Measurements from ENCODE around the gene KRT6A. TPM values are rescaled to one million over a fixed set of nuclear protein-coding genes. Genes with fewer than 3 reads are reported as not detected.

KRT6A gene
- total and polyA plus RNA-seq, 10 of the 15 experiments (the other 5 are each of a cell fraction or from before 2014, with no cell fraction given), result 0.96 TPM; not detected in 9

DNA sequence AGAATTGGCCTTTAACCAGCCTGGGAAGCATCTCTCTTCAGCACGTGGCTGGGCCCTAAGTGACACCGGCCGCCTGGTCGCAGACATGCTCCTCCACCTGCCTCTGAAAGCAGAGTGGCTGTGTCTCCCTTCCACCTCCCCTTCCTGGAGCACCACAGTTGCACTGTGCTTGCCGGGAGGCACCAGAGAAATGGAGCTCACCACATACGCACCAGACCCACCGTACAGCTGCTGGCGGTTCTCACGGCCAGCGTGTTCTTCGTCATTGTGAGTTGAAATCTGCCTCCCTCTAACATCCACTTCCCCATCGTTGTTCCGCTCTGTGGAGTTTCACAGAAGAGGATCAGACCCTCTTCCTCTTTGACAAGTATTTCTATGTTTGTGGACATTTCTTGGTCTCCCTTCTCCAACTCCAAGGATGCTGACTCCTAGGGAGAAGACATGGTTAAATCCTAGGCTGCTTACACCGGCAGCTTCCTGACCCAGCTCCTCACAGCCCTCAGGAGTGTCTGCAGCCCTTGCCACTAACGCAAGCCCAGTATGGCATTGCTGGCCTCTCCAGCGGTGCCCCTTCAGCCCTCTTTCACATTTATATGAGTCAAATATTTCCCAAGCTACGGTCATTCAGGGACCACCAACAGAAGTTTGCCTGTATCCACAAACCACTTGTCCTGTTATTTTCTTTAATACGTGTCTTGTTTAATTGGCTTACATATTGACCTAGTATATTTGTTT, 38.7 kb upstream of the KRT6A start:
- no peak for DNase-seq (ENCODE audit: low read depth, low spot score)
- Histone ChIP-seq H3K27ac (ENCODE audit: control insufficient read depth, insufficient read depth) (no peak overlapping the region), H2AFZ (ENCODE audit: control insufficient read depth, low read depth, low read length) (no peak overlapping the region), H3K4me1 (ENCODE audit: control insufficient read depth, insufficient read depth, low read length) (no peaks in the 10 kb centered on the region), H3K4me3 (no peak overlapping the region), H3K27me3 (replicated peaks in 1 of 2; ENCODE audit: control insufficient read depth in 2 of 2, insufficient read depth in 2 of 2, low read length in 1 of 2) (peaks cover 0 to 2% of the 10 kb centered on the region in 2 experiments; a peak in 1 of 4 replicates), H3K9me3 (replicated peaks; ENCODE audit: control insufficient read depth, insufficient read depth, low read length) (no peaks in the 10 kb centered on the region), H3K79me2 (ENCODE audit: control insufficient read depth, insufficient read depth, low read length) (no peaks in the 10 kb centered on the region), H3K4me2 (ENCODE audit: control insufficient read depth, insufficient read depth) (no peak overlapping the region), H3K9ac (ENCODE audit: control insufficient read depth, insufficient read depth, low read length) (no peak overlapping the region), H4K20me1 (ENCODE audit: control insufficient read depth, insufficient read depth) (no peaks in the 10 kb centered on the region), H3K36me3 (ENCODE audit: control insufficient read depth in 2 of 2, insufficient read depth in 2 of 2, low read length in 1 of 2) (no peaks in the 10 kb centered on the region)
- ATAC-seq, result no peak
- POLR2A ChIA-PET, result no interaction called here
- intact Hi-C loops (cut with micrococcal nuclease; ENCODE audit: unreplicated experiment) (no loop called here), in situ Hi-C loops (cut with MboI) (no loop called here)
- SMC1A ChIA-PET (ENCODE audit: uncharacterized antibody, unreplicated experiment), result no interaction called here
- FAIRE-seq, result no peak
- CTCF ChIA-PET, result no interaction called here
- RAD21 ChIA-PET (ENCODE audit: unreplicated experiment), result no interaction called here
- TF ChIP-seq, protein P1, sequence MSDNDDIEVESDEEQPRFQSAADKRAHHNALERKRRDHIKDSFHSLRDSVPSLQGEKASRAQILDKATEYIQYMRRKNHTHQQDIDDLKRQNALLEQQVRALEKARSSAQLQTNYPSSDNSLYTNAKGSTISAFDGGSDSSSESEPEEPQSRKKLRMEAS (IDR thresholded peaks at IDR 0.05; ENCODE audit: low read depth, low read length), result no peak
- TF ChIP-seq, protein P2, sequence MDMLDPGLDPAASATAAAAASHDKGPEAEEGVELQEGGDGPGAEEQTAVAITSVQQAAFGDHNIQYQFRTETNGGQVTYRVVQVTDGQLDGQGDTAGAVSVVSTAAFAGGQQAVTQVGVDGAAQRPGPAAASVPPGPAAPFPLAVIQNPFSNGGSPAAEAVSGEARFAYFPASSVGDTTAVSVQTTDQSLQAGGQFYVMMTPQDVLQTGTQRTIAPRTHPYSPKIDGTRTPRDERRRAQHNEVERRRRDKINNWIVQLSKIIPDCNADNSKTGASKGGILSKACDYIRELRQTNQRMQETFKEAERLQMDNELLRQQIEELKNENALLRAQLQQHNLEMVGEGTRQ (IDR thresholded peaks at IDR 0.05; ENCODE audit: borderline replicate concordance, low read depth, low read length), result no peak
- TF ChIP-seq NFIC (IDR thresholded peaks at IDR 0.05; ENCODE audit: low read depth, low read length), result no peak
- TF ChIP-seq, protein P3, sequence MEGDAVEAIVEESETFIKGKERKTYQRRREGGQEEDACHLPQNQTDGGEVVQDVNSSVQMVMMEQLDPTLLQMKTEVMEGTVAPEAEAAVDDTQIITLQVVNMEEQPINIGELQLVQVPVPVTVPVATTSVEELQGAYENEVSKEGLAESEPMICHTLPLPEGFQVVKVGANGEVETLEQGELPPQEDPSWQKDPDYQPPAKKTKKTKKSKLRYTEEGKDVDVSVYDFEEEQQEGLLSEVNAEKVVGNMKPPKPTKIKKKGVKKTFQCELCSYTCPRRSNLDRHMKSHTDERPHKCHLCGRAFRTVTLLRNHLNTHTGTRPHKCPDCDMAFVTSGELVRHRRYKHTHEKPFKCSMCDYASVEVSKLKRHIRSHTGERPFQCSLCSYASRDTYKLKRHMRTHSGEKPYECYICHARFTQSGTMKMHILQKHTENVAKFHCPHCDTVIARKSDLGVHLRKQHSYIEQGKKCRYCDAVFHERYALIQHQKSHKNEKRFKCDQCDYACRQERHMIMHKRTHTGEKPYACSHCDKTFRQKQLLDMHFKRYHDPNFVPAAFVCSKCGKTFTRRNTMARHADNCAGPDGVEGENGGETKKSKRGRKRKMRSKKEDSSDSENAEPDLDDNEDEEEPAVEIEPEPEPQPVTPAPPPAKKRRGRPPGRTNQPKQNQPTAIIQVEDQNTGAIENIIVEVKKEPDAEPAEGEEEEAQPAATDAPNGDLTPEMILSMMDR (IDR thresholded peaks at IDR 0.05 in 2 of 3, conservative IDR thresholded peaks at IDR 0.05 in 1 of 3; ENCODE audit: control insufficient read depth in 2 of 3, extremely low read depth in 1 of 3, insufficient read depth in 1 of 3, low read depth in 3 of 3, low read length in 3 of 3), result no peak
- no peak for TF ChIP-seq SPI1 (IDR thresholded peaks at IDR 0.05; ENCODE audit: borderline replicate concordance, insufficient read depth, low read depth, low read length)
- TF ChIP-seq, protein P4, sequence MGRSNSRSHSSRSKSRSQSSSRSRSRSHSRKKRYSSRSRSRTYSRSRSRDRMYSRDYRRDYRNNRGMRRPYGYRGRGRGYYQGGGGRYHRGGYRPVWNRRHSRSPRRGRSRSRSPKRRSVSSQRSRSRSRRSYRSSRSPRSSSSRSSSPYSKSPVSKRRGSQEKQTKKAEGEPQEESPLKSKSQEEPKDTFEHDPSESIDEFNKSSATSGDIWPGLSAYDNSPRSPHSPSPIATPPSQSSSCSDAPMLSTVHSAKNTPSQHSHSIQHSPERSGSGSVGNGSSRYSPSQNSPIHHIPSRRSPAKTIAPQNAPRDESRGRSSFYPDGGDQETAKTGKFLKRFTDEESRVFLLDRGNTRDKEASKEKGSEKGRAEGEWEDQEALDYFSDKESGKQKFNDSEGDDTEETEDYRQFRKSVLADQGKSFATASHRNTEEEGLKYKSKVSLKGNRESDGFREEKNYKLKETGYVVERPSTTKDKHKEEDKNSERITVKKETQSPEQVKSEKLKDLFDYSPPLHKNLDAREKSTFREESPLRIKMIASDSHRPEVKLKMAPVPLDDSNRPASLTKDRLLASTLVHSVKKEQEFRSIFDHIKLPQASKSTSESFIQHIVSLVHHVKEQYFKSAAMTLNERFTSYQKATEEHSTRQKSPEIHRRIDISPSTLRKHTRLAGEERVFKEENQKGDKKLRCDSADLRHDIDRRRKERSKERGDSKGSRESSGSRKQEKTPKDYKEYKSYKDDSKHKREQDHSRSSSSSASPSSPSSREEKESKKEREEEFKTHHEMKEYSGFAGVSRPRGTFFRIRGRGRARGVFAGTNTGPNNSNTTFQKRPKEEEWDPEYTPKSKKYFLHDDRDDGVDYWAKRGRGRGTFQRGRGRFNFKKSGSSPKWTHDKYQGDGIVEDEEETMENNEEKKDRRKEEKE (IDR thresholded peaks at IDR 0.05), result no peak
- TF ChIP-seq, protein P5, sequence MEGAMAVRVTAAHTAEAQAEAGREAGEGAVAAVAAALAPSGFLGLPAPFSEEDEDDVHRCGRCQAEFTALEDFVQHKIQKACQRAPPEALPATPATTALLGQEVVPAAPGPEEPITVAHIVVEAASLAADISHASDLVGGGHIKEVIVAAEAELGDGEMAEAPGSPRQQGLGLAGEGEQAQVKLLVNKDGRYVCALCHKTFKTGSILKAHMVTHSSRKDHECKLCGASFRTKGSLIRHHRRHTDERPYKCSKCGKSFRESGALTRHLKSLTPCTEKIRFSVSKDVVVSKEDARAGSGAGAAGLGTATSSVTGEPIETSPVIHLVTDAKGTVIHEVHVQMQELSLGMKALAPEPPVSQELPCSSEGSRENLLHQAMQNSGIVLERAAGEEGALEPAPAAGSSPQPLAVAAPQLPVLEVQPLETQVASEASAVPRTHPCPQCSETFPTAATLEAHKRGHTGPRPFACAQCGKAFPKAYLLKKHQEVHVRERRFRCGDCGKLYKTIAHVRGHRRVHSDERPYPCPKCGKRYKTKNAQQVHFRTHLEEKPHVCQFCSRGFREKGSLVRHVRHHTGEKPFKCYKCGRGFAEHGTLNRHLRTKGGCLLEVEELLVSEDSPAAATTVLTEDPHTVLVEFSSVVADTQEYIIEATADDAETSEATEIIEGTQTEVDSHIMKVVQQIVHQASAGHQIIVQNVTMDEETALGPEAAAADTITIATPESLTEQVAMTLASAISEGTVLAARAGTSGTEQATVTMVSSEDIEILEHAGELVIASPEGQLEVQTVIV (IDR thresholded peaks at IDR 0.05; ENCODE audit: borderline replicate concordance, partially characterized antibody), result no peak
- TF ChIP-seq CEBPB (IDR thresholded peaks at IDR 0.05; ENCODE audit: borderline replicate concordance in 1 of 2, low read depth in 2 of 2, low read length in 2 of 2), result no peak
- no TSS peak for BruUV-seq (replicated peaks)
- 45% methylated on average over 18 of the region's 18 CpGs for WGBS (ENCODE audit: insufficient coverage, insufficient replicate concordance, low lambda C conversion rate, missing lambda C conversion rate)

Measured in GM12878 (cell line).